B cell (primary cell): ENCODE measurements around the gene PRR27. TPM values are rescaled to one million over a fixed set of nuclear protein-coding genes. Genes with fewer than 3 reads are reported as not detected.

Experiments
- ATAC-seq: fragments of 200-7000 bp; cut with Tn5 transposase; one replicate; pipeline ENCODE4 v1.10.0; 2021; ENCODE audit warnings: low read depth, mild to moderate bottlenecking, moderate number of reproducible peaks, moderate library complexity
- CTCF ChIA-PET: fragments of 350-600 bp; sonication (Branson Sonifier 250); formaldehyde crosslinking; loops from one replicate; lab custom pipeline; 2021; ENCODE audit warnings: antibody characterized with exemption, inconsistent platforms; lab: Charles Lee
- POLR2A ChIA-PET: fragments of 350-600 bp; sonication (Branson Sonifier 250); formaldehyde crosslinking; loops from one replicate; lab custom pipeline; 2021; ENCODE audit warnings: antibody characterized with exemption; lab: Charles Lee
- DNase-seq: peaks from one replicate; pipeline ENCODE4 v3.0.0; 2013
- H2AFZ ChIP-seq: 2 replicates; pipeline ENCODE4 v1.6.1; 2012; ENCODE audit warnings: mild to moderate bottlenecking, low read depth, low read length; ENCODE audit not compliant: insufficient read depth, poor library complexity, severe bottlenecking
- H3K27ac ChIP-seq, 2 donors: 1 replicate in 1 of 2; 2 replicates in 1 of 2; pipeline ENCODE4 v1.5.1; 2012 to 2013; ENCODE audit warnings: low read length in 2 of 2, mild to moderate bottlenecking in 2 of 2, moderate library complexity in 1 of 2
- H3K27me3 ChIP-seq, 4 experiments: fragments of 200-600 bp in 1 of 4; sonication (generic) in 1 of 4; replicated peaks in 1 of 4; 1 replicate in 2 of 4; 2 replicates in 2 of 4; pipeline versions ENCODE4 v1.6.1 to v1.7.0; 2013 to 2016; ENCODE audit warnings: low read length in 3 of 4, mild to moderate bottlenecking in 2 of 4, mixed read lengths in 1 of 4, moderate library complexity in 1 of 4; ENCODE audit not compliant: insufficient read depth in 4 of 4, control insufficient read depth in 3 of 4; ENCODE audit errors: control extremely low read depth in 1 of 4
- H3K36me3 ChIP-seq, 2 experiments: replicated peaks in 1 of 2; 1 replicate in 1 of 2; 2 replicates in 1 of 2; pipeline versions ENCODE4 v1.6.1 to v1.7.1; 2013; ENCODE audit warnings: low read length in 1 of 2; ENCODE audit not compliant: insufficient read depth in 2 of 2, control insufficient read depth in 1 of 2; ENCODE audit errors: control extremely low read depth in 1 of 2, extremely low read depth in 1 of 2
- H3K4me1 ChIP-seq, 2 donors: fragments of 200-600 bp in 1 of 2; sonication (generic) in 1 of 2; 1 replicate in 1 of 2; 2 replicates in 1 of 2; pipeline versions ENCODE4 v1.5.1 to v1.6.1; 2013 to 2017; ENCODE audit warnings: low read length in 2 of 2; ENCODE audit not compliant: control insufficient read depth in 2 of 2, insufficient read depth in 2 of 2
- H3K4me2 ChIP-seq: replicated peaks from 2 replicates; pipeline ENCODE3; 2012; ENCODE audit warnings: mild to moderate bottlenecking, low read depth, low read length; ENCODE audit not compliant: poor library complexity, severe bottlenecking
- H3K4me3 ChIP-seq, 5 experiments: fragments of 200-600 bp in 1 of 5; sonication (generic) in 1 of 5; 1 replicate in 3 of 5; 2 replicates in 2 of 5; pipeline versions ENCODE4 v1.5.1 to v1.7.0; 2011 to 2016; ENCODE audit warnings: low read length in 4 of 5, mild to moderate bottlenecking in 4 of 5, low read depth in 2 of 5, control low read depth in 1 of 5, moderate library complexity in 1 of 5; ENCODE audit not compliant: insufficient read depth in 1 of 5; ENCODE audit errors: control extremely low read depth in 1 of 5, extremely low read depth in 1 of 5
- H3K79me2 ChIP-seq: fragments of 200-600 bp; sonication (generic); one replicate; pipeline ENCODE4 v1.6.0; 2016; ENCODE audit warnings: low read length; ENCODE audit not compliant: control insufficient read depth, insufficient read depth
- H3K9ac ChIP-seq: fragments of 200-600 bp; sonication (generic); 2 replicates; pipeline ENCODE4 v1.6.1; 2017; ENCODE audit warnings: mild to moderate bottlenecking, low read length, moderate library complexity
- H3K9me3 ChIP-seq, 3 donors: one replicate each; pipeline versions ENCODE4 v1.6.1 to v1.7.1; 2013; ENCODE audit warnings: low read length in 2 of 3; ENCODE audit not compliant: control insufficient read depth in 2 of 3, insufficient read depth in 1 of 3; ENCODE audit errors: control extremely low read depth in 1 of 3
- H4K20me1 ChIP-seq: 2 replicates; pipeline ENCODE4 v1.6.0; 2012; ENCODE audit warnings: mild to moderate bottlenecking, low read length; ENCODE audit not compliant: insufficient read depth, control insufficient read depth, poor library complexity, severe bottlenecking
- H3K27ac Mint-ChIP-seq: one replicate; pipeline ENCODE4 v1.8.0; 2021; ENCODE audit warnings: mixed read lengths
- H3K27me3 Mint-ChIP-seq: one replicate; pipeline ENCODE4 v1.8.0; 2021; ENCODE audit warnings: mixed read lengths
- H3K4me1 Mint-ChIP-seq: one replicate; pipeline ENCODE4 v1.8.0; 2021; ENCODE audit warnings: mixed read lengths
- H3K4me3 Mint-ChIP-seq: one replicate; pipeline ENCODE4 v1.8.0; 2021; ENCODE audit warnings: mixed read lengths
- H3K9me3 Mint-ChIP-seq: one replicate; pipeline ENCODE4 v1.8.0; 2022; ENCODE audit warnings: mixed read lengths; ENCODE audit not compliant: insufficient read depth
- CTCF ChIP-seq: fragments of 200-600 bp; IDR thresholded peaks from one replicate; pipeline ENCODE4 v1.8.0; 2022; ENCODE audit warnings: antibody characterized with exemption, mild to moderate bottlenecking
- EZH2 ChIP-seq: IDR thresholded peaks from 2 replicates; pipeline ENCODE4 v1.6.1; 2012; ENCODE audit warnings: borderline replicate concordance, low read depth, mild to moderate bottlenecking, moderate library complexity, low read length; ENCODE audit not compliant: insufficient read depth, poor library complexity, severe bottlenecking
- WGBS: methylation state at CpG from one replicate; pipeline ENCODE4 v1.1.5; 2013; ENCODE audit warnings: missing lambda C conversion rate; ENCODE audit not compliant: insufficient coverage; 5-methylcytosine and 5-hydroxymethylcytosine counted together
- intact Hi-C: fragments of 100-400 bp; cut with micrococcal nuclease; formaldehyde crosslinking; loops from one replicate; pipeline ENCODE4 v1.10.0; 2022
- polyA plus RNA-seq: library from polyadenylated mRNA; depleted of rRNA; stranded (reverse); fragments of >200 nt; gene quantifications from 2 replicates; pipeline ENCODE4 v1.2.3, GENCODE V29; 2012
- total RNA-seq, 2 donors: library from RNA; stranded (reverse); fragments of 120-200 nt in 1 of 2; gene quantifications; 1 replicate in 1 of 2; 2 replicates in 1 of 2; pipeline versions ENCODE4 v1.2.3 to v1.2.4, GENCODE V29; 2013 to 2022

Gene PRR27
- total and polyA plus RNA-seq, 2 donors (not counting 1 experiment from before 2014, with no cell fraction given), result not detected

GRCh38 chr4:70183940-70184246, 29.9 kb downstream of the PRR27 start:
- no peak overlapping the region for H3K4me3 Mint-ChIP-seq
- Histone ChIP-seq H3K4me2 (no peak overlapping the region), H4K20me1 (no peaks in the 10 kb centered on the region), H3K4me1 (no peaks in the 10 kb centered on the region), H3K36me3 (no peaks in the 10 kb centered on the region), H3K9ac (no peak overlapping the region), H3K9me3 (no peaks in the 10 kb centered on the region), H3K27ac (no peak overlapping the region), H3K4me3 (no peak overlapping the region), H3K27me3 (no peaks in the 10 kb centered on the region), H3K79me2 (no peaks in the 10 kb centered on the region), H2AFZ (no peak overlapping the region)
- POLR2A ChIA-PET, result no interaction called here
- DNase-seq, result no peak
- no CpG with 5 or more reads among the region's 1 CpG for WGBS
- intact Hi-C loops, result no loop called here
- no peak overlapping the region for H3K27ac Mint-ChIP-seq
- H3K9me3 Mint-ChIP-seq, result no peaks in the 10 kb centered on the region
- no peaks in the 10 kb centered on the region for H3K4me1 Mint-ChIP-seq
- no peaks in the 10 kb centered on the region for H3K27me3 Mint-ChIP-seq
- CTCF ChIA-PET, result no interaction called here
- no peak for ATAC-seq
- TF ChIP-seq CTCF, result no peak
- TF ChIP-seq EZH2, result no peak

- no peaks in the 10 kb centered on the region for H3K4me1 Mint-ChIP-seq
- WGBS, result no CpG with 5 or more reads among the region's 1 CpG
- H3K9me3 Mint-ChIP-seq, result no peaks in the 10 kb centered on the region
- H3K4me3 Mint-ChIP-seq, result no peak overlapping the region
- intact Hi-C loops, result no loop called here
- Histone ChIP-seq H2AFZ (no peak overlapping the region), H3K27me3 (no peaks in the 10 kb centered on the region), H4K20me1 (no peaks in the 10 kb centered on the region), H3K27ac (no peak overlapping the region), H3K79me2 (no peaks in the 10 kb centered on the region), H3K4me3 (no peak overlapping the region), H3K9me3 (no peaks in the 10 kb centered on the region), H3K9ac (no peak overlapping the region), H3K36me3 (no peaks in the 10 kb centered on the region), H3K4me2 (no peak overlapping the region), H3K4me1 (no peaks in the 10 kb centered on the region)
- TF ChIP-seq EZH2, result no peak
- no peak for TF ChIP-seq CTCF
- ChIA-PET CTCF (no interaction called here), POLR2A (no interaction called here)
- DNase-seq (no peak), ATAC-seq (no peak)
- H3K27ac Mint-ChIP-seq, result no peak overlapping the region
- no peaks in the 10 kb centered on the region for H3K27me3 Mint-ChIP-seq
These were observed 33.2 kb downstream of the PRR27 start for GRCh38 chr4:70187216-70187615.
